HG03432 (cell line): ENCODE measurements around the gene MYO5B.

Source experiments
- ATAC-seq: cut with Tn5 transposase; IDR thresholded peaks from one replicate; pipeline ENCODE4 v1.9.1; 2021; ENCODE audit warnings: mild to moderate bottlenecking, moderate library complexity; ENCODE audit not compliant: unreplicated experiment

MYO5B gene

GRCh38 chr18:50189160-50189559 lies 5.8 kb downstream of the MYO5B start:
- peak; percentile 78 for ATAC-seq

- ATAC-seq, result no peak
These were observed 6.3 kb downstream of the MYO5B start for GRCh38 chr18:50188652-50189051.

DNA sequence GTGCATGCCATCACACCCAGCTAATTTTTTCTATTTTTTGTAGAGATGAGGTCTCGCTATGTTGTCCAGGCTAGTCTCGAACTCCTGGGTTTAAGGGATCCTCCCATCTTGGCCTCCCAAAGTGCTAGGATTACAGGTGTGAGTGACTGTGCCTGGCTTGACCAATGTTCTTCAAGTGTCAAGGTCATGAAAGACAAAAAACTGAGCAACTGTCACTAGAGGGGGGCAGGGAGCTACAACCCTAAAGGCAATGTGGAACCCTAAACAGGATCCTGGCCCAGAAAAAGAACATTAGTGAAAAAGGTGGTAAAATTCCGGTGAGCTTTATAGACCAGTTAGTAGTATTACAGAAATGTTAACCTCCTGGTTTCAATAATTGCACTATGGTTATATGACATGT lies 7.3 kb downstream of the MYO5B start:
- ATAC-seq, result no peak

DNA sequence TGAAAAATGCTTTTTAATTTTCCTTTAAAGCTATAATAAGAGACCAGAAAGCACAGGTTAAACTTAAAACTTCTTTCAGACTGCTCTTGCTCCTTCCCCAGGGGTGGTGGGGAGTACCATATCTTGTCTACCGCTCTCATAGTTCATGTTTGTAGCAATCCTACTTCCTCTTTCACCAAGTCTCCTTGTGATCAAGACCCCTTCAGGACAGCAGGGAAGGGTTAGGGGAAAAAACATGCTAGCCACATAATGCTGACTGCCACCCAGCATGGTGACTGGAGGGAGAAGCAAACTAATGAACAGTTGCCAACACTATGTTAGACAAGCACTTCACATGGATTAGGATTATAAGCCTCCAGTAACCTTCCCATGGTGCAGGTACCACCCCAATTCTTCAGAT lies 8.6 kb downstream of the MYO5B start:
- ATAC-seq, result no peak

DNA sequence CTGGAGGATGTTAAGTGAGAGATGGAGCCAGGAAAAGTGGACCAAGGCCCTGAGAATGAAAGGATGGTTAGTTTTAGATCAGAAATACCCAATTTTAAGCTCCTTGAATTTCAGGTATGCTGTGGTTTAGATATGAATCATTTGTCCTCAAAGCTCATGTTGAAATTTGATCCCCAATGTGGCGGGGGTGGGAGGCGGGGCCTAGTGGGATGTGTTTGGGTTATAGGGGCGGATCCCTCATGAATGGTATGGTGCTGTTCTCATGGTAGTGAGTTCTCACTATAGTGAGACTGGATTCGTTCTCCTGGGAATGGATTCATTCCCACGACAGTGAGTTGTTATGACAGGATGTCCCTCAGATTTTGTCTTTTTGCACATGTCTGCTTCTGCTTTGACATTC lies 11.4 kb downstream of the MYO5B start:
- ATAC-seq, result no peak

DNA sequence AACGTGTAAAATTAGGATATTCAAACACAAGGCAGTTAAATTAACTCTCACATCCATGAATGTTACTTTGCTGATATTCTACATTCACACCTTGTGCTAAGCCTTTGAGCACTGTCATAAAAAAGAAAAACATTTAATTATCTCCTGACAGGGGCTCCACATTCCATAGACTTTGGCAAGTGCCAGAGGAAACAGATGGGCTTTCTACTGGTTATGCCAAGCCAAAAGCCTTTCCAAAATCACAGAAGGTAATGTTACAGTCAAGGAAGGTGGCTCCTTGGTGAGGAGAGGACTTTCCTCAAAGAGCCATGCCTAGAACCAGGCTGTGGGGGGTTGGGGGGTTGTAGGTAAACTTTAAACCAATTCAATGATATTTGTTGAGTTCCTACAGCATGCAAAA lies 12.4 kb downstream of the MYO5B start:
- no peak for ATAC-seq

DNA sequence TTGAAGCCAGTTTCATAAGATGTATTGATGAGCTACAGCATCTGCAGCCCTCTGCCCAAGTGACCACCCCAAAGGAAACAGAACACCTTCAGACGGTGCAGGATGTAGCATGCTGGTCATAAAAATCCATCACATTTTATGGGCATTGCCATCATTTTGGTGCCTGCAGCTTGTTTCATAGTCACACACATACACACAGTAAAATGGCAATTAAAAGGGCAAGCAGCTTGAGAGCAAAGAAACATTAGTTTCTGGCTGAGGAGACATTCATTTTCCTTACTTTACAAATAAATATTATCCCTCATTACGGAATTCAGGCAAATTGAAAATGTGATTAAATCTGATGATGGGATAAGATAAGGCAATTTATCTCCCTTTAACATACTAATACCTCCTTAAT lies 13.4 kb downstream of the MYO5B start:
- ATAC-seq, result no peak

- no peak for ATAC-seq
These were observed 15.5 kb downstream of the MYO5B start for GRCh38 chr18:50179465-50179864.

- no peak for ATAC-seq
These were observed 17.5 kb downstream of the MYO5B start for GRCh38 chr18:50177294-50177992.

DNA sequence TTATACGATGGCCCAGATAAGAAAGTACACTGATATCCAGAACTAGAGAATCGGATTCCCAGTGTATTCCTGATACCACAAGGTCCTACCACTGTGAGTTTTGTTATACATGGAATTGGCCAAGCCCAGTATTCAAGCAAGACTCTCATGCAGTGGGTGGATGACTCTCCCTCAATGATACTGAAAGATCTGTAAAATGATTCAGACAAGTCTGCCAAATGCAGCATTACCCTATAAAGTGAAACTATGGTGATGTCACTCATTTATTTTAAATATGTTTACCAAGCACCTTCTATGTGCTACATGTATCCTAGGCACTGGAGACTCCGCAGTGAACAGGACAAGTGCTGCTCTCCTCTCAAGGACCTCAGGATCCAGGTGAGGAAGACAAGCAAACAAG lies 22.6 kb downstream of the MYO5B start:
- ATAC-seq, result no peak

- no peak for ATAC-seq
These were observed 23.5 kb downstream of the MYO5B start for GRCh38 chr18:50171406-50171805.

DNA sequence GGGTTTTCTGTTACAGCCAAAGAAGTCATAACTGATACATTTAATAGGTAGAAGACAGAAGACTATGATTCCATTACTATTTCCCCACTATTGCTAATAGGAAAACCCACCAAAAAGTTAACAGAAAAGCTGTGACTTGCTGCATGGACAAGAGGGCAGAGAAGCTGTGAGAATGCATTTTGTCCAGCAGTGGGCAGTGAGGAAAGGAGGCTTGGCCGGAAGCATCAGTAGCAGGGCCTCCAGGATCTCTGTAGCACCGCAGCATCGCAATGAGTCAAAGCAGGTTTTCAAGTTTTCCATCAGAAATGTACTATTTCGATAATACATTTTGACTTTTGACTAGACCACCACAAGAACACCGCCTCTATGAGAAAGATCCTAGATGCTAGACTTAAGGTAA lies 24.9 kb downstream of the MYO5B start:
- no peak for ATAC-seq

DNA sequence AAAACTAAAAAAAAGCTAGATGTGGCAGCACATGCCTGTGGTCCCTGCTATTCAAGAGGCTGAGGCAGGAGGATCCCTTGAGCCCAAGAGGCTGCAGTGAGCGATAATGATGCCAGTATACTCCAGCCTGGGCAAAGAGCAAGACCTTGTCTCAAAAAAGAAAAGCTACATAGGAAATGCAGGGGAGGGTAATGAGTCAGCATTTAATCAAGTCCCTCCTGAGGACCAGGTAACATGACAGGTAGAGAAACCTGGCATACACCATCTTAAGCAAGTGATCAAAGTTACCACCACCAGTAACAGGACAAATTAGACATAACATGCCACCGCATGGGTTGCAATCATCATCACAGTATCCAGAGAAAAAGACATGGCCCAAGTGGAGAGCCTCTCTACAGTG lies 25.8 kb downstream of the MYO5B start:
- ATAC-seq, result no peak

- no peak for ATAC-seq
These were observed 27.0 kb downstream of the MYO5B start for GRCh38 chr18:50167966-50168365.

DNA sequence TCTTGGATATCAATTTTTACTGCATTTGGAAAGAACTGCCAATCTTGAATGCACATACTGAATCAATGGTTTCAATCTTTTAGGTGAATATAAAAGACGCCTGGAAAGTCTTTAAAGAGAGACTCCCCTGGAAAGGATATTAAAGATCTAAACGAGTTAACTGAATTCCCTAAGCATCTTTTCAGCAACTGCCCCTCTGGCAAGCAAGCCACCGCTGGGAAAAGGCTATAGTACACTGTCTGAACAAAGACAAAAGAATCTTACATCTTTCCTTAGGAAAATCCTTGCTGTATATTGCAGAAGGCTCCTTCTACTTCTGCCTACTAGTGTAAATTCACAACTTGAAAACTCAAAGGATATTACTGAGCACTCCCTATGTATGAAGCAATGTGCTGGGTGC lies 28.0 kb downstream of the MYO5B start:
- no peak for ATAC-seq

GRCh38 chr18:50163505-50163904 lies 31.4 kb downstream of the MYO5B start:
- no peak for ATAC-seq

DNA sequence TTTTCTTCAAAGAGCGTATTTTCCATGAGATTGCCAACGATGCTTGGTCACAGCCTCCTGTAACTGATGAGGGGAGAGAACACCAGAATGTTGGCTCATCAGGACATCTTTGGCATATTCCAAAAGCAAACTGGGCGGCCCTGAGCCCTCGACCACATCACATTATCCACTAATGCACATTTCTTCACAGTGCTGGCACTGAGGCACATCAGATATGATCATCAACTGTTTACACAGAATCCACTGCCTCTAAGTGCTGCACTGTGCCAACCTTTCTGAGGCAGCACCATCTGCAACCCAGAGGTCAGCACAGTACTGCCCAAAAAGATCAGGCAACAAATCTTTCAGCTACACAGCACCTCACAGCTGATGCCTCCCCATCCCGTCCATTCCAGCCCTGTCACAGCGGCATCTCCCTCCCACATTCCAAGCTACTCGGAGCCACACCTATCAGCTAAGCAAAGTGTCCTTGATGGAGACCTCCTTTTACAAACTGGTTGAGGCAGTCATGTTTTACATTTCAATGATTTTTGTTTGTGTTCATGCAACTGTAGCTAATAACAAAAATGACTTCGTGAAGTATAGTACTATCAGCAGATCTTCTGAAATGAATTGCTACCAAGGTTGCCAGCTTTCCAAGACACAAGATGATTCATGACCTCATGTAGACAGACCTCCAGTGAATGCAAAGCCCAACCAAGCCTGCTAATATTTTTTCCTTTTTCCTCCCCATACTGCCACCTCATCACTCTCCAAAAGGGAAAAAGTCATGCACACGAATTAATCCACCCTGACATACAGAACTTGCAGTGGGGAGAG lies 32.3 kb downstream of the MYO5B start:
- ATAC-seq, result no peak

DNA sequence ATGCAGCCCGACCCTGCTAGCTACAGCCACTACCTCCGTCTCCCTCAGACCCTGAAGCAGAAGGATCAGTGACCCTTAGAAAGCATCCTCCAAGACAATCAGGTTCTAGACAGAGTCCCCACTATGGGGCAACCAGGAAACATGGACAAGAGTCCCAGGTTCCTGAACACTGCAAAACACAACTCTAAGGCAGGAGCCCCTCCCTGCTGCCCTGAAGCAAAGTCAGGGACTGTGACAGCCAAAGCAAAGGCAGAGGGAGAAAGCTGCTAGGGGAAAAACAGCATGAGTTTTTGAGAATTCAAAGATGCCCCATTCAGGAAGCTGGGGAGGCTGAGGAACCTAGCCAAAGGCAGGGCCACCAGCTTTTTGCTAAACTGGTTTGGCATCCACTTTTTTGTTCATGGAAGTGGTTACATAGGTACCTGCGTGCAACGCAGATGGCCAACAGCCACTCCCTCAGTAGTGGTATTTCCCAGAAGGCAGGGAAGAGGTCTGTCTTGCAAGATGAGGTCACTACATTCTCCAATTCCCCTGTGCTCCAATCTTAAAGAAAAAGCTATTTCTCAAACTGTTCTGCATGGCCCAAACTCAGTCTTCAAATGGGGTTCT lies 33.2 kb downstream of the MYO5B start:
- no peak for ATAC-seq

GRCh38 chr18:50159654-50160046 lies 35.3 kb downstream of the MYO5B start:
- no peak for ATAC-seq

- no peak for ATAC-seq
These were observed 35.9 kb downstream of the MYO5B start for GRCh38 chr18:50158866-50159653.

DNA sequence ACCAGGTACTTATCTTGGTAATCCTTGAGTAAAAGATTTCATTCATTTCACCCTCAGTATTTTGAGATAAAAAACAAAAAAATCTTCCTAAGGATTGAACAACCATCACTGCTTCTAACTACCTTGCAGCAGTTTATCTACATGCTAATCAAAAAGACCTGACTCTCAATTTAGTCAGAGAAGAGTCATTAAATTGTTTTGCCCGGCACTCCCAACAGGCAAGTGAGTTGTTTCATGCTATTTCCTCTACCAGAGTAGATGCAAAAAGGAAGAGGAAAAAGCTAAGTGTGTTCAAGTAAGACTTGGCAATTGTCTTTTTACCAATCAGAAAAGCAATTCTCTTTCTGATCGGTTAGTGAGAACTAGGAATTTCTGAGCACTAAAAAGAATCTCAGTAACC lies 39.5 kb downstream of the MYO5B start:
- ATAC-seq, result no peak
